Urothelium cell line (cell line): ENCODE data around the gene RNF214.

Source experiments
- DNase-seq: peaks from one replicate; pipeline ENCODE4 v3.0.0; 2011; ENCODE audit warnings: low spot score, mixed read lengths
- FAIRE-seq: peaks from 2 replicates; lab custom pipeline; 2011; peaks lifted over from hg19 to GRCh38; lab: Jason Lieb, UNC

Gene RNF214

DNA sequence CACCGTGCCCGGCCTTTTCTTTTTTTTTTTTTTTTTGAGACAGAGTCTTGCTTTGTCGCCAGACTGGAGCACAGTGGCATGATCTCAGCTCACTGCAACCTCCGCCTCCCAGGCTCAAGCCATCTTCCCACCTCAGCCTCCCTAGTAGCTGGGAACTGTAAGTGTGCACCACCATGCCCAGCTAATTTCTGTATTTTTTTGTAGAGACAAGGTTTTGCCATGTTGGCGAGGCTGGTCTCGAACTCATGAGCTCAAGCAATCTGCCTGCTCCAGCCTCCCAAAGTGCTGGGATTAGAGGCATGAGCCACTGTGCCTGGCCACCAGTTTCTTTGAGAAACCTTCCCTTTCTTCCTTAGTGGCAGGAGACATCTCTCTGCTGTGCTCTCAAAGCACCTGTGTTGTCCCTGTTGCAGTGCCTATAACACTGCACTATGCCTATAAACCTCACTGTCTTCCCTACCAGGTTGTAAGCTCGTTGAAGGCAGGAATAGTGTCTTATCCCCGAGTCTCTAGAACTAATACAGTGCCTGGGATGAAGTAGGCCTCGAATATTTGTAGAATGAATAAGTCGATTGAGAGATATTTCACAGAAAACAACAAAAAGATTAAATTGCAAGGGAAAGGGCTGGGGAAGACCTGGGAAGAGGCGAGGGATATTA is 19.6 kb upstream of the RNF214 start:
- FAIRE-seq (no peak), DNase-seq (no peak)

DNA sequence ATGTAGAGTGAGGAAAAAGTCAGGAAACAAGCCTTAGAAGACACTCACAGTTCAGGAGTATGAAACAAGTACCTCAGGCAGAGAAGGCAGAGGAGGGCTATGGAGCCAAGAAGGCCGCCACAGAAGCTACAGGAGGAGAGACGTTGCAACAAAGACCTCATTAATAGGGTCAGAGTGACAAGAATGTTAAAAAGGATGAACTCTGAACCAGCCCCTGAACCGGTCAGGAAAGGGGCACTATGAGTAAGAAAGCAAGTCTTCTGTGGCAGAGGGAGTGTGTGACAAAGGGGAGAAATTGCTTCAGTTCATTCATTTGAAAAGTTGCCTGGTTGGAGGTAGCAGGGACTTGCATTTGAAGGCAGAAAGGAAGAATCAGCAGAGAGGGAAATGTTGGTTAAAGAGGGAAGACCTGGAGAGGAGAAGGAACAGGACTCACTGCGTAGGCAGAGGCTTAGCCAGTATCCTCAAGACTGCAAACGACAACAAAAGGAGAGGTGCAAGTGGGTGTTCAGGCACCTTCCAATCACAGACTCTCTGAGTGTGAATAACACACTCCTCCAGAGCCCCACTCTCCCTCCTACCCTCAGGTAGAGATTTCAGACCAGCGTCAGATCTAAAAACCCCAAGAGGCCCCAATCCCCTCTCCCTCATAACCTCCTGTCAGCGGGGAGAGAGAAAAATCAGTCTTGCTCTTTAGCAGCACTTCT is 17.9 kb upstream of the RNF214 start:
- no peak for FAIRE-seq
- no peak for DNase-seq

DNA sequence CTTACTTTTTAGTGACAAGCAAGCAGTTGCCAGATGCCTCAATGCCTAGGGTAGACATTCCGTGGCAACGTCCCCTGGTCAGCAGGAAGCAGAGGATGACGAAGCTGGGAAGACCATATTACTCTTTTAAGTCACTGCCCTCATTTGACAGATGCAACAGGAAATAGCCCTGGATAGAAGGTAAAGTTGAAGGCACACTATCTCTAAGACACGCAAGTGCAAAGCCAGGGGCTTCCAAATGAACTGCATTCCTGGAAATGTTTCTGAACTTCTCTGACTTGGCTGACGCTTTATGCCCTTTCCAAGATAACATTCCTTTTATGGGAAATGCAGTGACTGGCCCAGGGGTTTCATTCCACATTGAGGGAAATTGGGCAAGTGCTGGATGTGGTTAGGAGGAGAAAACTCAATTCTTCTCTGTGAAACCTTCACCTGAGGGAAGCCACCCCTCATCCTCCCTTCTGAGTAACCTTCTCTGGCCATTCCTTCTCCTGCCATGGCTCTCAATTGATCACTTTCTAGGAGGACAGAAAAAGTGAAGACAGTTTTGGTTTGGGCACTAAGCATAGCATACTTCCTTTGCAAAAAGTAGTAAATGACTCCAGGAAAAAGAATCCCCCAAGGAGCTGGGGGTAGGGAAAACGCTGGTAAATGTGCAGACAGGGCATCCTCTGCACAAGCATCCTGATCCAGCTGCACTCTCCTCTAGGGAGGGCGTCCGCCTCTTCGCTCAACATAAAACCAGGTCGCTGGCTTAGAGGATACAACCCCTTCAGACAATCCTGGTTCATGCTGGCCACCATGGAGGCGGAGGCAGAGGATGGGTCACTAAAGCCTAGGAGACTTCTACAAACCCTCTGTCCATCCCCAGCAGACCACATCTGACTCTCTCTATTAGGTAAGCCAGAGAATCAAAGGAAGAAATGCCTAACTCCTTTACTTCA is 15.1 kb upstream of the RNF214 start:
- FAIRE-seq, result no peak
- no peak for DNase-seq

DNA sequence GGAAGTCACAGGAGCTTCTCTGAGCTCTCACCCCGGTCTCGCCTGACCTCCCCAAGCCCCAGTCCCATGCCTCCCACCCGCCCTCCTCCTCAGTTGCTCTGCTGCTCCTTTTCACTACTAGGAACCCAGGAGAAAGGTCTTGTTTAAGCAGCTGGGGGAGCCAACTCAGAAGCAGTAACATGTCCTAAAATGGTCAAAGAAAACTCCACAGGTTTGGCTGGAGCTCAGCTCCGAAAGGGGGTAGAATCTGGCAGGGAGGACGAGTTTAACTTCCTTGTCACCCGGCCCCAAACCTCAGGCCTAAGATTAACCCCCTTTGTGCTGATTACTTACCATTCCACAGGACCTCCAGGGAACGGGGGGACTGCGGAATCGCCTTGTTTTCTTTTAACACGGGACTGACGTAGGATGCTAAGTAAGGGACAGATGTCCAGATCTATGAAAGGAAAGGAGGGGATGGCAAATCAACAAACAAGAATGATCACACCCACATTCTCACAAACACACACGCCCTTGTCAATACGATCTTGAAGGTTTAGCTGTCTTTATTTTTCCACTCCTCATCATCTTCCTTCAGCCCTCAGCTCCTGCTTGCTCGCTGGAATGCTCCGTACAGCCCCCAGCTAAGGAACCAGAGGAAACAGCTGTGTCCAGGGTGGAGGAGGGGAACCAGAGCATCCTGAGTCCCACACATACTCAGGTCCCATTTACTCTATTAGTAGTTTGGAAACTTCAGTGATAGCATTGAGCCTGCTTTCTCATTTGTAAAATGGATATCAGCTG is 14.1 kb upstream of the RNF214 start:
- FAIRE-seq (no peak), DNase-seq (no peak)

GRCh38 chr11:117219001-117219400 is 13.5 kb upstream of the RNF214 start:
- DNase-seq, result no peak
- FAIRE-seq, result no peak

DNA sequence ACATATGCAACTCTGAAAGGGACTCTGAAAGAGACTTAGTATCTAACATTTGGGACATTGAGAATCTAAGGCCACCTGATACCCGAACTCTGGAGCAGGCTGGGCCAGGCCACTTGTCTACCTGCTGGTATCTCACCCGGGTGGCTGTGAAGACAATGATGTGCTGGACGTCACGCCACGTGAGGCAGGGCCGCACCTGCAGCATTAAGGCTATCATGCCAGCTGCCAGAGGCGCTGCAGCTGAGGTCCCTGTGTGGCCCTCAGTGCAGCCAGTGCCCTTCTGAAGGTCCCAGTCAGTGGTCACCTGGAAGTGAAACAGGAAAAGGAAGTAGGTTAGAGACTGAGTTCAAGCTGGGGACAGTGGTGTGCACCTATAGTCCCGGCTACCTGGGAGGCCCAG is 13.0 kb upstream of the RNF214 start:
- DNase-seq (no peak), FAIRE-seq (no peak)

- FAIRE-seq, result no peak
- no peak for DNase-seq
These were observed 12.5 kb upstream of the RNF214 start for GRCh38 chr11:117219995-117220394.

GRCh38 chr11:117220568-117220967 is 11.9 kb upstream of the RNF214 start:
- FAIRE-seq, result no peak
- no peak for DNase-seq

DNA sequence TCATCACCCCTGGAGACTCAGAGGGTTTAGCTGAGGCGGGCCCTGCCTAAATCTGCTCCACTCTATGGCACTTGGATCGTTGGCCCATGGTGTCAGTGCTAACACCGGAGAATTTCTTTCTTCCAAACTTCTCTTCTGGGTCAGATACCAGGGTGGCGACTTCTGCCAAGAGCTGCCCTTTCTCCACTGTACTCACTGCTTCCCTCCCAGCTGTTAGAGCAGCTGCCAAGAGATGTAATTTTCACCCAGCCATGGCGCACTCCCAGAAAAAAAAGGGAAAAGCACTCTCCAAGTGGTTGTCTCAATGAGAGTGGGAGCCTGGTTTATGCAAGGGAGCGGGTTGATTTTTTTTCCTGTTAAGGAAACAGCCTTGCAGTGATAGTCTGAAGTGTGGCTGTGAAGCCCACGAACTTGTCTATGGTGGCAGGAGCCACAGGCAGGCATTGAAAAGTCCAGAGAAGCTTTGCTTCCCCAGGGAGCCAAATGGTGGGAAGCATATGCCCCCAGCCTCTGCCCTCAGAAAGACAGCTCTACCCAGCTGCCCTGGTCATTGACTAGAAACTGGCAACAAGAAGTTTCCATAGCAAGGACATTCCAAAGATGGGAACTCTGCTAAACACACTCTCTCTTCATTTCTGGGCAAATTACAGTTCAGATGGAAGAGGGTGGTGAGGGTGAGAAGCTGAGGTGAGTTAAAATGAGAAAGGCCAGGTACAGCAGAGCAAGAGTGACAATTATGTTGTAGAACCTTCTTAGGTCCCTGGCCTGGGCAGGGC is 11.3 kb upstream of the RNF214 start:
- DNase-seq (no peak), FAIRE-seq (no peak)

GRCh38 chr11:117221775-117222517 is 10.5 kb upstream of the RNF214 start:
- DNase-seq, result no peak
- FAIRE-seq, result no peak

- DNase-seq (no peak), FAIRE-seq (no peak)
These were observed 9.3 kb upstream of the RNF214 start for GRCh38 chr11:117222991-117223740.

- FAIRE-seq (no peak), DNase-seq (no peak)
These were observed 8.5 kb upstream of the RNF214 start for GRCh38 chr11:117223741-117224689.

GRCh38 chr11:117225553-117226170 is 6.8 kb upstream of the RNF214 start:
- DNase-seq (no peak), FAIRE-seq (no peak)

DNA sequence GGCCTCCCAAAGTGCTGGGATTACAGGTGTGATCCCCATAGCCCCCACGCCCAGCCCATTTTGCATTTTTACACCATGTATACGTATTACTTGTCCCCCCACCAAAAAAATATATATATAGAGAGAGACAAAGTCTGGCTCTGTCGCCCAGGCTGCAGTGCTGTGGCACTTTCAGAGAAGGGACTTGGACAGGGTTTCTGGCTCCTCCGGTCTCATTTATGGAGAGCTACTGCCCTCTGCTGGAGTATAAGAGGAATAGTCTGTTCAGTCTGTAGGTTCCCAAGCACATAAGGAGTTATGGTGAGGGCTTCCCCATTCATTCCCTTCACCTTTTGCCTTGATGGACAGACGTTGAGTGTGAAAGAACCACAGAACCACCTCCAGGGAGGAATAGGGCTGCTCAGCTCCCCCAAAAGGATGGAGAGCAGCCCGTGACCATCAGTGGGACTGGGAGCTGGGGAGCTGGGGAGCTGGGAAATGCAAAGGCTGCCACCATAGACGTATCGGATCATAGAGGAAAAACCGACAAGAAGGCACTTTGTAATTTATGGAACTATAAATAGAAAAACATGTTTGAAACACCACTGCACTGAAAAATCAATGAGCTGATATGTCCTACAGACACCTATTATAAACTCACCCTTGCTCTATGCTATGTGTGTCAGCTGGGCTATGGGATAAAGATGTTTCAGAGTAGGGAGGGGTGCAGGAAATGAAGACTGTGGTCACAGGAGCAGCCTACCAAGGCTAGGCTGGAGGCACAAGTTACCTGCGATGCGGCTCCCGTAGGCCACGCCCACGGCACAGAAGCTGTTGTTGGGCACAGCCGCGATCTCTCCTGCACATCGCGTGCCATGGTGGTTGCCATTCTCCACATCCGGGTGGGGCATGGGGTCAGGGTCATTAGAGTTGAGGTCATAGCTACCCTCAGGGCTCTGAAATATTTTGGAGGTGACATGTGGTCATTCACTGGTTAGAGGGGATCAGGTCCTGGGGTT is 5.8 kb upstream of the RNF214 start:
- DNase-seq (peak; percentile 56), FAIRE-seq (no peak)

GRCh38 chr11:117228091-117228490 is 4.4 kb upstream of the RNF214 start:
- no peak for DNase-seq
- FAIRE-seq, result no peak

DNA sequence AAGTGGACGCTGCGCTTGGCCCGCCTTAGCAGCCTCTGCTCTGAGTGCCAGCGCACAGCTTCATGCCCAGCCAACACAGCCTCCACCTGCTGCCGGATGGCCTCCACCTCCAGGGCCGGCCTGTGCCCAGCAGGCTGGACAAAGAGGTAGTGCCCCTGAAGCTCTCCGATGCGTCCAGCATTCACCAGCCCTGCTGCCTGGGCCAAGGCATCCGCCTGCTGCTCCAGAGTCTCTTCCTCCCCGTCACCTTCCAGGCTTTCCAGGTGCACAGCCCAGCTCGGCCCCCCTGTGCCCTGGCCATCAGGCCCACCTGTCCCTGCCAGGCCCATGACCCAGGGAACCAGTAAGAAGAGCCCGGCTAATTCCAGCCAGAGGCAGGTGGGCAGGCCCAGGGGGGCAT is 3.1 kb upstream of the RNF214 start:
- DNase-seq (no peak), FAIRE-seq (no peak)
